Measurements from ENCODE around the gene TEN1. TPM values are rescaled to one million over a fixed set of nuclear protein-coding genes. Genes with fewer than 3 reads are reported as not detected.

The TEN1 gene
- total RNA-seq, 1 donor from 2014 or later, result 22.2 TPM

GRCh38 chr17:76019833-76020467 lies 40.9 kb downstream of the TEN1 start:
- Mint-ChIP-seq H3K4me1 (ENCODE audit: low read depth) (no peaks in the 10 kb centered on the region), H3K36me3 (ENCODE audit: low read depth) (no peaks in the 10 kb centered on the region), H3K9me3 (ENCODE audit: low read depth) (no peaks in the 10 kb centered on the region), H3K27ac (ENCODE audit: unreplicated experiment) (no peak overlapping the region), H3K27me3 (ENCODE audit: low read depth) (peaks cover 4% of the 10 kb centered on the region), H3K4me3 (ENCODE audit: unreplicated experiment) (no peak overlapping the region)
- DNase-seq (ENCODE audit: low spot score), result no peak
- TF ChIP-seq, protein P1, sequence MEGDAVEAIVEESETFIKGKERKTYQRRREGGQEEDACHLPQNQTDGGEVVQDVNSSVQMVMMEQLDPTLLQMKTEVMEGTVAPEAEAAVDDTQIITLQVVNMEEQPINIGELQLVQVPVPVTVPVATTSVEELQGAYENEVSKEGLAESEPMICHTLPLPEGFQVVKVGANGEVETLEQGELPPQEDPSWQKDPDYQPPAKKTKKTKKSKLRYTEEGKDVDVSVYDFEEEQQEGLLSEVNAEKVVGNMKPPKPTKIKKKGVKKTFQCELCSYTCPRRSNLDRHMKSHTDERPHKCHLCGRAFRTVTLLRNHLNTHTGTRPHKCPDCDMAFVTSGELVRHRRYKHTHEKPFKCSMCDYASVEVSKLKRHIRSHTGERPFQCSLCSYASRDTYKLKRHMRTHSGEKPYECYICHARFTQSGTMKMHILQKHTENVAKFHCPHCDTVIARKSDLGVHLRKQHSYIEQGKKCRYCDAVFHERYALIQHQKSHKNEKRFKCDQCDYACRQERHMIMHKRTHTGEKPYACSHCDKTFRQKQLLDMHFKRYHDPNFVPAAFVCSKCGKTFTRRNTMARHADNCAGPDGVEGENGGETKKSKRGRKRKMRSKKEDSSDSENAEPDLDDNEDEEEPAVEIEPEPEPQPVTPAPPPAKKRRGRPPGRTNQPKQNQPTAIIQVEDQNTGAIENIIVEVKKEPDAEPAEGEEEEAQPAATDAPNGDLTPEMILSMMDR (IDR thresholded peaks at IDR 0.05), result no peak

GRCh38 chr17:76022285-76022684 lies 43.2 kb downstream of the TEN1 start:
- Mint-ChIP-seq H3K4me3 (ENCODE audit: unreplicated experiment) (no peak overlapping the region), H3K36me3 (ENCODE audit: low read depth) (no peaks in the 10 kb centered on the region), H3K27ac (ENCODE audit: unreplicated experiment) (no peak overlapping the region), H3K27me3 (ENCODE audit: low read depth) (no peaks in the 10 kb centered on the region), H3K4me1 (ENCODE audit: low read depth) (no peaks in the 10 kb centered on the region), H3K9me3 (ENCODE audit: low read depth) (no peaks in the 10 kb centered on the region)
- no peak for DNase-seq (ENCODE audit: low spot score)
- TF ChIP-seq, protein P1 (IDR thresholded peaks at IDR 0.05), result no peak

- no peak overlapping the region for H3K27ac Mint-ChIP-seq (ENCODE audit: unreplicated experiment)
- H3K4me3 Mint-ChIP-seq (ENCODE audit: unreplicated experiment), result no peak overlapping the region
- no peaks in the 10 kb centered on the region for H3K4me1 Mint-ChIP-seq (ENCODE audit: low read depth)
- no peaks in the 10 kb centered on the region for H3K9me3 Mint-ChIP-seq (ENCODE audit: low read depth)
- H3K36me3 Mint-ChIP-seq (ENCODE audit: low read depth), result no peaks in the 10 kb centered on the region
- TF ChIP-seq, protein P1 (IDR thresholded peaks at IDR 0.05), result no peak
- peak; percentile 89 for DNase-seq (ENCODE audit: low spot score)
- H3K27me3 Mint-ChIP-seq (ENCODE audit: low read depth), result no peaks in the 10 kb centered on the region
These were observed 44.2 kb downstream of the TEN1 start for GRCh38 chr17:76022973-76023899.

GRCh38 chr17:76023900-76024237 lies 44.8 kb downstream of the TEN1 start:
- H3K36me3 Mint-ChIP-seq (ENCODE audit: low read depth), result no peaks in the 10 kb centered on the region
- TF ChIP-seq, protein P1 (IDR thresholded peaks at IDR 0.05), result no peak
- H3K27me3 Mint-ChIP-seq (ENCODE audit: low read depth), result no peaks in the 10 kb centered on the region
- no peak overlapping the region for H3K4me3 Mint-ChIP-seq (ENCODE audit: unreplicated experiment)
- DNase-seq (ENCODE audit: low spot score), result peak; percentile 83
- H3K4me1 Mint-ChIP-seq (ENCODE audit: low read depth), result no peaks in the 10 kb centered on the region
- H3K9me3 Mint-ChIP-seq (ENCODE audit: low read depth), result no peaks in the 10 kb centered on the region
- no peak overlapping the region for H3K27ac Mint-ChIP-seq (ENCODE audit: unreplicated experiment)

- Mint-ChIP-seq H3K9me3 (ENCODE audit: low read depth) (no peaks in the 10 kb centered on the region), H3K36me3 (ENCODE audit: low read depth) (no peaks in the 10 kb centered on the region), H3K4me1 (ENCODE audit: low read depth) (peaks cover 5% of the 10 kb centered on the region), H3K27ac (ENCODE audit: unreplicated experiment) (no peak overlapping the region), H3K4me3 (ENCODE audit: unreplicated experiment) (no peak overlapping the region), H3K27me3 (ENCODE audit: low read depth) (no peaks in the 10 kb centered on the region)
- peak; percentile 84 for DNase-seq (ENCODE audit: low spot score)
- TF ChIP-seq, protein P1 (IDR thresholded peaks at IDR 0.05), result no peak
These were observed 45.3 kb downstream of the TEN1 start for GRCh38 chr17:76024353-76024752.
